ENCODE measurements around the gene TCF7L2. TPM values are rescaled to one million over a fixed set of nuclear protein-coding genes. Genes with fewer than 3 reads are reported as not detected.
A peak's percentile ranks its signal among the peaks of the same experiment; 100 is the strongest.

TCF7L2 gene
- total RNA-seq, 1 donor from 2014 or later = 8.2 TPM

GRCh38 chr10:113068178-113068890 lies 118.3 kb downstream of the TCF7L2 start:
- no peak for DNase-seq (ENCODE audit: low spot score in 2 of 2)
- no peaks in the 10 kb centered on the region for H3K27me3 ChIP-seq
- H3K9me3 ChIP-seq = no peaks in the 10 kb centered on the region
- H3K27ac ChIP-seq = peak overlapping the region; percentile 89 to 96
- intact Hi-C loops (cut with DNase I) = no loop called here
- H3K4me3 ChIP-seq = no peak overlapping the region
- no peak for TF ChIP-seq CTCF (IDR thresholded peaks at IDR 0.05)
- peaks cover 0 to 5% of the 10 kb centered on the region in 2 donors for H3K36me3 ChIP-seq
- H3K4me1 ChIP-seq = peaks cover 32 to 70% of the 10 kb centered on the region in 2 donors

- DNase-seq (ENCODE audit: low spot score in 2 of 2) = no peak
- Histone ChIP-seq H3K4me3 (no peak overlapping the region), H3K36me3 (peaks cover 0 to 5% of the 10 kb centered on the region in 2 donors), H3K27me3 (no peaks in the 10 kb centered on the region), H3K4me1 (peaks cover 33 to 67% of the 10 kb centered on the region in 2 donors), H3K27ac (peak overlapping the region in 1 of 2 donors; percentile 0), H3K9me3 (no peaks in the 10 kb centered on the region)
- intact Hi-C loops (cut with DNase I) = no loop called here
- TF ChIP-seq CTCF (IDR thresholded peaks at IDR 0.05) = no peak
These were observed 119.5 kb downstream of the TCF7L2 start for GRCh38 chr10:113069595-113069994.

- DNase-seq (ENCODE audit: low spot score in 2 of 2) = peak in 1 of 2 donors; percentile 81
- Histone ChIP-seq H3K4me3 (no peak overlapping the region), H3K27me3 (no peaks in the 10 kb centered on the region), H3K4me1 (peaks cover 23 to 56% of the 10 kb centered on the region in 2 donors), H3K27ac (peak overlapping the region; percentile 60 to 61), H3K9me3 (no peaks in the 10 kb centered on the region), H3K36me3 (peaks cover 0 to 5% of the 10 kb centered on the region in 2 donors)
- no peak for TF ChIP-seq CTCF (IDR thresholded peaks at IDR 0.05)
- intact Hi-C loops (cut with DNase I) = loop anchor here (5.0 kb wide), 2 partner anchors 36 to 119 kb away; partner anchors contain the start of gene TCF7L2
These were observed 121.4 kb downstream of the TCF7L2 start for GRCh38 chr10:113071446-113071845.

GRCh38 chr10:113073549-113074189 lies 123.6 kb downstream of the TCF7L2 start:
- peak overlapping the region in 1 of 2 donors; percentile 19 for H3K4me3 ChIP-seq
- peaks cover 11 to 36% of the 10 kb centered on the region in 2 donors for H3K4me1 ChIP-seq
- peak overlapping the region; percentile 83 to 87 for H3K27ac ChIP-seq
- intact Hi-C loops (cut with DNase I) = loop anchor here (2.0 to 5.0 kb wide), 4 partner anchors 17 to 121 kb away; partner anchors contain the start of gene TCF7L2
- H3K36me3 ChIP-seq = peaks cover 0 to 5% of the 10 kb centered on the region in 2 donors
- DNase-seq (ENCODE audit: low spot score in 2 of 2) = peak; percentile 69 to 96
- no peaks in the 10 kb centered on the region for H3K27me3 ChIP-seq
- H3K9me3 ChIP-seq = no peaks in the 10 kb centered on the region
- TF ChIP-seq CTCF (IDR thresholded peaks at IDR 0.05) = no peak

- Histone ChIP-seq H3K4me3 (no peak overlapping the region), H3K27ac (peak overlapping the region in 1 of 2 donors; percentile 20), H3K36me3 (no peaks in the 10 kb centered on the region), H3K27me3 (no peaks in the 10 kb centered on the region), H3K4me1 (peaks cover 7 to 28% of the 10 kb centered on the region in 2 donors), H3K9me3 (no peaks in the 10 kb centered on the region)
- no peak for DNase-seq (ENCODE audit: low spot score in 2 of 2)
- intact Hi-C loops (cut with DNase I) = no loop called here
- no peak for TF ChIP-seq CTCF (IDR thresholded peaks at IDR 0.05)
These were observed 126.9 kb downstream of the TCF7L2 start for GRCh38 chr10:113076949-113077348.
